ENCODE results near the gene ARCN1.

Gene ARCN1

DNA sequence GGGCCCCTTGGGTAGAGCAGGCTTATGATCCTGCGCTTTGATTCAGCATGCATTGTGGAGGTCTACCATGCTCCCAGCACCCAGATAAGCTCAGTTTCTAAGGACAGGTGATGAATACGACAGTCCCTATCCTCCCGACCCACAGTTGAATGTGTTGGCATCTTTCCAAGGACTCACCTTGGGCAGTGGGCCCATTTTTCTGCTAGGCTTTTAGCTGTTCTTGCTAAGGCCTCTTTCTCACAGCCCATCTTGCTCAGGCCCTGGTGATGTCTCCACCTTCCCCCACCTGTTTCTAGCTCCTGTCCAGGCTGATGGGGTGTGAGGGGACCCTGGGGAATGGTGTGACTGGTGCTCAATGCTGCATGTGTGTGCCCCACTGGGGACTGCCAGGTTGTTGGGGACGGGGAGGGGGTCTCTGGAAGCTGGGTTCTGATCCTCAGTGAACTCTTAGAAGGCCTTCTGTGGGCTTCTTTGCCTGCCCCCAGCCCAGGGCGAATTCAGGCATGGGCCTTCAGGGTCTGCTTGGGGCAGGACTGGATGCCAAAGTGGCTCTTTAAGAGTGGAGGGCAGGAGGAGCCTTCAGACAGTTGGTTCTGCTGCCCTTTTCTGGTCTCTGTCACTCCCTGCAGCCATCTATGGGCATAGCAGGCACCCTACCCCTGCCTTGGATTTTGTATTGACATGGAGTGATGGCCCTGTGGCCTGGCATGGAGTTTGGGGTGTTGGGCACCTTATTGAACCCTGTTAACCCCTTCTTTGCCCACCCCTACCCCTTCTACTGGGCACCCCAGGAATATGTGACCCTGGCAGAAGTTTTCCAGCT lies 68.3 kb downstream of the ARCN1 start:
- DNase-seq = peak in 1 of 2 experiments; percentile 11

DNA sequence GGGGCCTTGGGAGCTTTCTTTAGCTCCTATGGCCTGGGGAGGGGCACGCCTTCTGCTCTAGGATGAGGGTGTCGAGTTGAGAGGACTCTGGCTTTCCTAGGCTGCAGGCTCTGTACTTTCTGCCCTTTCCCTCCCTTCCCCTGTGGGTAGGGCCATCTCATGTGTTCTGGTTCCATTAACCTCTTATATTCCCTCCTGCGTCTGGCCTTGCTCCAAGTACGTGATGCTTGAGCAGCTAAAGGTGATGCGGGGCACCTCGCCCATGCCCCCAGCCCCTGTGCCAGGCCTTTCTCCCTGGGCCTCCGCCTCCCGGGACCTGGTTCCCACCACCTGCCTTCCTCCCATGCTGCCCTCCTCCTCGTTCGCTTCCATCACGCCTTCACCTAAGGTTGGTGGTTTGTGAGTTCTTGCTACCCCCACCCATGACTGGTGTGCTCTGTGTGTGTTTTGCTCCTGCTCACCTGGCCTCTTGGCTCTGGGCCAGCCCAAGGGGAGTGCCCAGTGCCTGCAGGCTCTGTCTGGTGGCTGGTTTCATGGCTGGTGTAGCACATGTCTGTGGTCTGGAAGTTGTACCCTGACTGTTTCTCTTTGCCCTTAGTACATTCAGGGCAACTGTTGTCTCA lies 69.3 kb downstream of the ARCN1 start:
- DNase-seq = peak; percentile 41 to 80

DNA sequence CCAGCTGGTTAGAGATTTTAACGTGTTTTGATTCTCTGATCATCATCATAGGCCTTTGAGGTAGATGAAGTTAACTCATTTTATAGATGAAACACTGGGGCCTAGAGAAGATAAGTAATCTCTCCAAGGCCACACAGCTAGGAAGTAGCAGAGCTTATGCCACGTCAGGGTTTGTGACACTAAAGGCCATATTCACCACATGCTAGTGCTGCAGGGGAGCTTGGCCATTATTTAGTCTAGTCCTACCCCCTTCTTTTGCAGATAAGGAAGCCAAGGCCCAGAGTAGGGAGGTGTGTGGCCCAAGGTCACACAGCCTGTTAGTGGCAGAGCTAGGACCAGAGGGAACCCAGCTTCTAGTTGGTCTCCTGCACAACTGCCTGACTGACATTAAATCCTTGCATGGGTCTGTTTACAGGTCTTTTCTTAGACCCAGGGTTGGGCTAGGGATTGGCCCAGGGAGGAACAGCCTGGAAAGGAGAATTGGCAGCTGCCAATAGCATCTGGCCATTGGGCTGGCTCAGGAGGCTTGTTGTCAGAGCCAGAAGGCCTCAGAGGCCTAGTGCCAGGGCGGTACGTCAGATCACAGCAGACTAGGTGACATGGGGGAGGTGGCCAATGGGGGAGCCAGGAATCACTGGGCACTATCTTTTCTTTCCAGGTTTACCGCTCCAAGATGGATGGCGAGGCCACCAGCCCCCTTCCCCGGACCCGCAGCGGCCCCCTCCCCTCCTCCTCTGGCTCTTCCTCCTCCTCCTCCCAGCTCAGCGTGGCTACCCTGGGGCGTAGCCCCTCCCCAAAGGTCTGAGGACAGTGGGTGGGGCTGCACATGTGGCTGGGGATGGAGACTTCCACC lies 71.2 kb downstream of the ARCN1 start:
- DNase-seq = no peak

DNA sequence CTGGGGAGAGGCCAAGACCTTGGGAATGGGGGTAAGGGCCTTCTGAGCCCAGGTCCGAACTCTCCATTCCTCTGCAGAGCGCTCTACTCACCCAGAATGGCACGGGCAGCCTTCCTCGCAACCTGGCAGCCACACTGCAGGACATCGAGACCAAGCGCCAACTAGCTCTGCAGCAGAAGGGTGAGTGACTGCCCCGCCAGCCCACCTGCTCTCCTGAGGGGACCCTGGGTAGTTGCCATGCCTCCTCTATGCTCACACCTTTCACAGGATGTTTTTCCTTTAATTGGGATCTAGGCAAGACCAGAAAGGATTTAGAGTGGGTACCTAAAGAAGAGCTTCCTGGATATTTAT lies 71.8 kb downstream of the ARCN1 start:
- no peak for DNase-seq

DNA sequence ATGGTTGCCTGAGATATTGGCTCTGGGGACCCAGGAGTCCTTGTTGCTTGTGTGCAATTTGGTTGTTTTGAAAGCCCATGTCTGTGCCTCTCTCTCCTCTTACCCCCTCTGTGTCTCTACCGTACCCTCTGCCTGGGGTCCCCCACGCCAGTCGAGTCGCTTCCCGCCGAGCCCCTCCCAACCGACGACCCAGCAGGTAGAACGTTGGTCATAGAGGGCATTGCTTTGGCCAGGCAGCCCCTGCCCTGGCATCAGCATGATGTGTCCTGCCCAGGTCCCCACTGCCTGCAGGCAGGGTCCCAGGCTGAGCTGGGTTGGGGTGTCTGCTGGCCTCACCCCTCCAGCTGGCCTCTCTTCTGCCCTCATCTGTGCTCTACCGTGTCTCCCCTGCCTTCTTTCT lies 72.3 kb downstream of the ARCN1 start:
- no peak for DNase-seq

DNA sequence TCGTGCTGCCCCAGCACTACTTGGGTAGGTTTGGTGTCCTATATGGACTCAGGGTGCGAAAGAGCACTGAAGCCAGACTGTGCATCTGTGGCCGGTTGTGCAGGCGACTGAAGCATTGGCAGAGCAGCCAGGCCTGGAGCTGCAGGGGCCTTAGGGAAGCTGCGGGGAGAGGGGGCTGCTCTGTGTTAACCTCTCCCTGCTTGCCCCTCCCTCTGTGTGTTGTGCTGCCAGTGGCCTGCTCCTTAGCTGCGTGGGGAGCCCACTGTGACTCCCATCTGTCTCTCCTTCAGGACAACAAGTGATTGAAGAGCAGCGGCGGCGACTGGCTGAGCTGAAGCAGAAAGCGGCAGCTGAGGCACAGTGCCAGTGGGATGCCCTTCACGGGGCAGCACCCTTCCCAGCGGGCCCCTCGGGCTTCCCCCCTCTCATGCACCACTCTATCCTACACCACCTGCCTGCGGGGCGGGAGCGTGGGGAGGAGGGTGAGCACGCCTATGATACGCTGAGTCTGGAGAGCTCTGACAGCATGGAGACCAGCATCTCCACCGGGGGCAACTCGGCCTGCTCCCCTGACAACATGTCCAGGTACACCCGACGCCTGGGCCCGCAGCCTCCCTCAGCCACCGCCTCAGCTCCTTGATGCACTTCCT lies 73.0 kb downstream of the ARCN1 start:
- no peak for DNase-seq

DNA sequence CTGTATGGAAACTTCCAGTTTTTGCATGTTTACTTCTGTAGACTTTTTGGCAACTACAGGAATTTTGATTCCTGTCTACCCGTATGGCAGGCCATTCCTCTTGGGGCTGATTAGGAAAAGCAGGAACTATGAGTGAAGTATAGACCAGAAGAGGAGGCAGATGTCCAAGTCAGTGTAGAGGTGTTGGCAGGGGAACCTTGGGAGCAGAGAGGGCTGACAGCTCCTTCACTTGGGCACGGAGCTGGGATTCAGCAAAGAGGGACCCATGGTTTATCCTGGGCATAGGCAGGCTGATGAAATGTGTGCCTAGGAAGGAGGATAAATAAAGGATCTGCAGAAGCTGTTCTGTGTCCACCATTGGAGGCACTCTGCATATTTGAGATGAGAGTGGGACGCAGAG lies 74.2 kb downstream of the ARCN1 start:
- no peak for DNase-seq

DNA sequence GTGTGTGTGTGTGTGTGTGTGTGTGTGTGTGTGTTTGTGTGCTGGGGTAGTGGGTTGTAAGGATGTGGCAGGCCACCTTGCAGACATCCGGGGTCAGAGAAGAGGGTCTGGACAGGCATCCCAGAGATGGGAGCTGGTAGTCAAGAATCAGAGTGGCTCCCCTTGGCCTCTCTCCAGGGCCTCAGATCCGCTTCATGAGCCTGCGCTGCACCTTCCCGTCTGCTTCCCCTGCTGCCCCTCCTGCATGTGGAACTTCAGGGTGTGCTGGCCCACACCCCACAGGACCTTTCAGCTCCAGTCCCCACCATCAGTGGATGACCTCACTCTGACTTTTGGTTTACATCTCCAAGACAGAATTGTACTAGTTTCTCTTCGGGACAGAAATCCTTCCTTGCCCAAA lies 76.1 kb downstream of the ARCN1 start:
- DNase-seq = no peak

DNA sequence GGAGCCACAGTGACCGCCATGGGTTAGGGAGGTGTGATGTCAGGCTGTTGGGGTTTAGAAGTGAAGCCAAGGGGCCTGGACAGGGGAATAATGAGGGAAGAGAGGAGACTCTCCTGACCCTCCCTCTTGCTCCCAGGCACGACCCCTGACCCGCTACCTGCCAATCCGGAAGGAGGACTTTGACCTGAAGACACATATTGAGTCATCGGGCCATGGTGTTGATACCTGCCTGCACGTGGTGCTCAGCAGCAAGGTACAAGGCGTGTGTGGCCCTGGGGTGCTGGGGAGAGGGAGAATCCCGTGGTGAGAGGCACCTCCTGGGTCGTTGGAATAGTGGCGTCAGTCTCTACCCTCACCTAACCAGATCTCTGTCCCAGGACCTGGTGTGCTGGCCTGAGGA lies 77.7 kb downstream of the ARCN1 start:
- no peak for DNase-seq

DNA sequence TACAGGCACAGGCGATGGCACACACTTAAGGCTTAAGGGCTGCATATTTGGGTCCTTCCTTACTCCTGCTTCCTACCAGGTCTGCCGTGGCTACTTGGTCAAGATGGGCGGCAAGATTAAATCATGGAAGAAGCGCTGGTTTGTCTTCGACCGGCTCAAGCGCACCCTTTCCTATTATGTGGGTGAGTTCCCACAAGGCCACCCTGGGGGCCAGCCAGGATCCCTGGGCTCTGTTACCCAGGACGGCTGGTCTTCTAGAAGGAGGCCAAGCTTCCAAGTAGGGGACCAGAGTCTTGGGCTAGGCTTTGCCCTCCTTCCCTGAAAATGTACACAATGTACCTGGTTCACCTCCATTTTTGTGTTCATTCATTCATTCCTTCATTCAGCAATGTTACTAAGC lies 78.2 kb downstream of the ARCN1 start:
- no peak for DNase-seq

DNA sequence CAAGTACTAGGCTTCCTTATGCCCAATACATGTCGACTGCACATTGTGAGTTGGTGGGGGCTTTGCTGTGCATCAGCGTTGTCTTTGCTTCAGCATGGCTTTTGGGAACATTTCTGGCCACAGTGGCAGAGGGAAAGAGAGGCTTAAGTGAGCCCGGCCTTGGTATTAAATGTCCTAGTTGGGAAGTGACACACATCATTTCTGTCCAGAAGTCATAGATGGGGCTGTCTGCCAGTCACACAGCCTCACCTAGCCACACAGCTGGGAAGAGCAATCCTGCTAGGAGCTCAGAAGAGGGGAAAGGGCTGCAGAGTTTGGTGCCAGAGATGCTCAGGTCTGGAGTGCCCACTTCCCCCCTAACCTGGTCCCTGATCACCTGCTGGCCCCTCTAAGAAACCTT lies 79.6 kb downstream of the ARCN1 start:
- DNase-seq = no peak
